Gastroesophageal sphincter (tissue), 4 donors: Measurements from ENCODE around the gene SLMAP. TPM values are rescaled to one million over a fixed set of nuclear protein-coding genes. Genes with fewer than 3 reads are reported as not detected.
A peak's percentile ranks its signal among the peaks of the same experiment; 100 is the strongest.
"Not testable (repeated sequence)": the region's sequence is repeated elsewhere in the genome, so short reads cannot be mapped to it uniquely, and the experiment has no call there.

Experiments
- ATAC-seq: fragments of 150-250 bp; one replicate; pipeline ENCODE4 v1.9.1; 2016; ENCODE audit warnings: mild to moderate bottlenecking, moderate library complexity
- H3K27ac ChIP-seq, 4 donors: fragments of 200-600 bp; sonication (generic) in 3 of 4; 1 replicate in 3 of 4; 2 replicates in 1 of 4; pipeline ENCODE4 v1.5.1; 2016 to 2019
- H3K27me3 ChIP-seq: fragments of 200-600 bp; sonication (generic); one replicate; pipeline ENCODE4 v1.5.1; 2019
- H3K36me3 ChIP-seq, 2 donors: fragments of 200-600 bp; sonication (generic); one replicate each; pipeline ENCODE4 v1.5.1; 2019; ENCODE audit warnings: control low read depth in 1 of 2
- H3K4me1 ChIP-seq, 3 donors: fragments of 200-600 bp; sonication (generic); 1 replicate in 2 of 3; 2 replicates in 1 of 3; pipeline ENCODE4 v1.5.1; 2016 to 2019; ENCODE audit warnings: control low read depth in 2 of 3
- H3K4me3 ChIP-seq, 2 donors: fragments of 200-600 bp; sonication (generic); one replicate each; pipeline ENCODE4 v1.5.1; 2019; ENCODE audit warnings: mild to moderate bottlenecking in 1 of 2, moderate library complexity in 1 of 2
- H3K9me3 ChIP-seq, 3 donors: fragments of 200-600 bp; sonication (generic); one replicate each; pipeline ENCODE4 v1.5.1; 2017 to 2019; ENCODE audit warnings: control low read depth in 2 of 3
- CTCF ChIP-seq, 4 experiments: fragments of 200-600 bp in 2 of 4; fragments of 450-650 bp in 2 of 4; sonication (generic) in 1 of 4; IDR thresholded peaks; one replicate each; pipeline ENCODE4 v1.5.1; 2017 to 2019; ENCODE audit warnings: antibody characterized with exemption in 4 of 4, mild to moderate bottlenecking in 2 of 4, moderate library complexity in 2 of 4
- EP300 ChIP-seq: sonication (generic); formaldehyde crosslinking; IDR thresholded peaks from one replicate; pipeline ENCODE4 v1.6.1; 2017; ENCODE audit warnings: antibody characterized with exemption, mild to moderate bottlenecking
- POLR2A ChIP-seq, 2 donors: fragments of 450-650 bp; IDR thresholded peaks; one replicate each; pipeline ENCODE4 v1.6.1; 2017; ENCODE audit warnings: antibody characterized with exemption in 2 of 2, mild to moderate bottlenecking in 2 of 2, moderate library complexity in 1 of 2
- POLR2AphosphoS5 ChIP-seq: sonication (generic); formaldehyde crosslinking; IDR thresholded peaks from one replicate; pipeline ENCODE4 v1.6.1; 2017; ENCODE audit warnings: antibody characterized with exemption
- WGBS, 2 donors: methylation state at CpG; one replicate each; pipeline ENCODE4 v1.1.5; 2018; ENCODE audit warnings: low coverage in 1 of 2; 5-methylcytosine and 5-hydroxymethylcytosine counted together
- total RNA-seq, 4 donors: library from RNA; depleted of rRNA; stranded (reverse); fragments of >200 nt; gene quantifications; one replicate each; pipeline ENCODE4 v1.1.0, GENCODE V29; 2016

The SLMAP gene
- total RNA-seq, 4 donors from 2014 or later: 462 to 594 (median 531) TPM

GRCh38 chr3:57805674-57806073 lies 49.6 kb downstream of the SLMAP start:
- no peak for ATAC-seq
- no peak for TF ChIP-seq EP300
- peak; percentile 20 for TF ChIP-seq POLR2AphosphoS5
- H3K27ac ChIP-seq: no peak overlapping the region
- no peaks in the 10 kb centered on the region for H3K9me3 ChIP-seq
- H3K36me3 ChIP-seq: no peaks in the 10 kb centered on the region
- peaks cover 9 to 55% (median 16%) of the 10 kb centered on the region in 3 donors for H3K4me1 ChIP-seq
- 100% methylated on average over 1 of the region's 1 CpG for WGBS, 2 donors
- H3K4me3 ChIP-seq: no peak overlapping the region
- no peaks in the 10 kb centered on the region for H3K27me3 ChIP-seq

GRCh38 chr3:57806195-57806594 lies 50.1 kb downstream of the SLMAP start:
- 87 to 97% methylated on average over 3 of the region's 5 CpGs for WGBS, 2 donors
- not testable (repeated sequence) for ATAC-seq, H3K9me3 ChIP-seq, H3K4me3 ChIP-seq, H3K27ac ChIP-seq, H3K27me3 ChIP-seq, H3K36me3 ChIP-seq
- H3K4me1 ChIP-seq: peaks cover 9 to 55% (median 16%) of the 10 kb centered on the region in 3 donors

GRCh38 chr3:57808961-57809608 lies 53.0 kb downstream of the SLMAP start:
- TF ChIP-seq POLR2A (IDR thresholded peaks at IDR 0.05) (no peak), POLR2AphosphoS5 (no peak), EP300 (no peak), CTCF (IDR thresholded peaks at IDR 0.05) (no peak)
- Histone ChIP-seq H3K36me3 (no peaks in the 10 kb centered on the region), H3K4me1 (peaks cover 0 to 28% (median 2%) of the 10 kb centered on the region in 3 donors), H3K27ac (no peak overlapping the region), H3K4me3 (no peak overlapping the region), H3K27me3 (no peaks in the 10 kb centered on the region), H3K9me3 (no peaks in the 10 kb centered on the region)
- 86 to 89% methylated on average over 1 of the region's 8 CpGs for WGBS, 2 donors
- no peak for ATAC-seq

GRCh38 chr3:57809609-57809968 lies 53.5 kb downstream of the SLMAP start:
- WGBS, 2 donors: no CpG with 5 or more reads among the region's 5 CpGs
- no peak overlapping the region for H3K4me3 ChIP-seq
- H3K27me3 ChIP-seq: no peaks in the 10 kb centered on the region
- no peak overlapping the region for H3K27ac ChIP-seq
- TF ChIP-seq POLR2A (IDR thresholded peaks at IDR 0.05): no peak
- TF ChIP-seq CTCF (IDR thresholded peaks at IDR 0.05): no peak
- no peak for TF ChIP-seq EP300
- no peak for TF ChIP-seq POLR2AphosphoS5
- H3K9me3 ChIP-seq: no peaks in the 10 kb centered on the region
- peaks cover 0 to 23% (median 0%) of the 10 kb centered on the region in 3 donors for H3K4me1 ChIP-seq
- no peaks in the 10 kb centered on the region for H3K36me3 ChIP-seq
- ATAC-seq: no peak

GRCh38 chr3:57810048-57810447 lies 53.9 kb downstream of the SLMAP start:
- Histone ChIP-seq H3K36me3 (no peaks in the 10 kb centered on the region), H3K4me1 (peaks cover 0 to 21% (median 0%) of the 10 kb centered on the region in 3 donors), H3K4me3 (no peak overlapping the region), H3K9me3 (no peaks in the 10 kb centered on the region), H3K27me3 (no peaks in the 10 kb centered on the region), H3K27ac (no peak overlapping the region)
- TF ChIP-seq CTCF (IDR thresholded peaks at IDR 0.05) (no peak), POLR2AphosphoS5 (no peak), EP300 (no peak), POLR2A (IDR thresholded peaks at IDR 0.05) (no peak)
- ATAC-seq: no peak
- 100% methylated on average over 1 of the region's 7 CpGs; no CpG with 5 or more reads in 1 of the 2 donors for WGBS, 2 donors

GRCh38 chr3:57810471-57811137 lies 54.5 kb downstream of the SLMAP start:
- H3K27me3 ChIP-seq: no peaks in the 10 kb centered on the region
- no peaks in the 10 kb centered on the region for H3K36me3 ChIP-seq
- 45 to 66% methylated on average over 9 of the region's 9 CpGs for WGBS, 2 donors
- no peaks in the 10 kb centered on the region for H3K9me3 ChIP-seq
- TF ChIP-seq EP300: no peak
- TF ChIP-seq POLR2A (IDR thresholded peaks at IDR 0.05): no peak
- TF ChIP-seq POLR2AphosphoS5: no peak
- no peak for TF ChIP-seq CTCF (IDR thresholded peaks at IDR 0.05)
- H3K27ac ChIP-seq: no peak overlapping the region
- H3K4me1 ChIP-seq: peaks cover 0 to 21% (median 0%) of the 10 kb centered on the region in 3 donors
- no peak overlapping the region for H3K4me3 ChIP-seq
- ATAC-seq: no peak
